Esophagus muscularis mucosa (tissue), 4 donors: ENCODE results near the gene FYB1. TPM values are rescaled to one million over a fixed set of nuclear protein-coding genes. Genes with fewer than 3 reads are reported as not detected.

ENCODE experiments used
- DNase-seq: peaks from one replicate; pipeline ENCODE4 v3.0.0-alpha.2; 2017; ENCODE audit errors: extremely low spot score
- H3K27ac ChIP-seq, 4 donors: fragments of 200-600 bp; sonication (generic); replicated peaks in 1 of 4; 1 replicate in 3 of 4; 2 replicates in 1 of 4; pipeline ENCODE4 v1.5.1; 2016 to 2019; ENCODE audit warnings: mild to moderate bottlenecking in 1 of 4
- H3K27me3 ChIP-seq, 4 donors: fragments of 200-600 bp; sonication (generic); one replicate each; pipeline versions ENCODE4 v1.5.1 to v1.6.0; 2016 to 2019
- H3K36me3 ChIP-seq, 4 donors: fragments of 200-600 bp; sonication (generic); one replicate each; pipeline ENCODE4 v1.5.1; 2016 to 2019
- H3K4me1 ChIP-seq, 4 donors: fragments of 200-600 bp; sonication (generic); one replicate each; pipeline ENCODE4 v1.5.1; 2016 to 2019
- H3K4me3 ChIP-seq, 4 donors: fragments of 200-600 bp; sonication (generic); 1 replicate in 2 of 4; 2 replicates in 2 of 4; pipeline ENCODE4 v1.5.1; 2016 to 2019; ENCODE audit warnings: mild to moderate bottlenecking in 4 of 4, moderate library complexity in 1 of 4
- H3K9me3 ChIP-seq, 4 donors: fragments of 200-600 bp; sonication (generic); 1 replicate in 3 of 4; 2 replicates in 1 of 4; pipeline ENCODE4 v1.5.1; 2016 to 2019
- CTCF ChIP-seq, 3 experiments: fragments of 200-600 bp in 2 of 3; fragments of 450-650 bp in 1 of 3; sonication (generic) in 2 of 3; IDR thresholded peaks; one replicate each; pipeline ENCODE4 v1.5.1; 2017 to 2019; ENCODE audit warnings: antibody characterized with exemption in 3 of 3, mild to moderate bottlenecking in 2 of 3, moderate library complexity in 1 of 3
- EP300 ChIP-seq: sonication (generic); formaldehyde crosslinking; IDR thresholded peaks from one replicate; pipeline ENCODE4 v1.6.1; 2017; ENCODE audit warnings: antibody characterized with exemption
- POLR2A ChIP-seq: fragments of 450-650 bp; IDR thresholded peaks from one replicate; pipeline ENCODE4 v1.6.1; 2017; ENCODE audit warnings: antibody characterized with exemption, moderate library complexity, mild to moderate bottlenecking, low read depth
- POLR2AphosphoS5 ChIP-seq, 2 donors: sonication (generic); formaldehyde crosslinking; IDR thresholded peaks; one replicate each; pipeline ENCODE4 v1.6.1; 2017; ENCODE audit warnings: antibody characterized with exemption in 2 of 2
- WGBS: methylation state at CpG from one replicate; pipeline ENCODE4 v1.1.5; 2018; 5-methylcytosine and 5-hydroxymethylcytosine counted together
- intact Hi-C: fragments of 100-400 bp; cut with DNase I; formaldehyde crosslinking; loops from one replicate; pipeline ENCODE4 v1.15.1; 2023
- total RNA-seq, 4 donors: library from RNA; depleted of rRNA; stranded (reverse); fragments of >200 nt; gene quantifications; one replicate each; pipeline versions ENCODE4 v1.1.0 to v1.2.1, GENCODE V29; 2016

FYB1 gene
- total RNA-seq, 4 donors from 2014 or later: 3.2 to 12.9 (median 3.9) TPM

GRCh38 chr5:39203275-39203922, 16.0 kb downstream of the FYB1 start:
- TF ChIP-seq CTCF (IDR thresholded peaks at IDR 0.05): no peak
- TF ChIP-seq POLR2A: no peak
- no peak for TF ChIP-seq EP300
- TF ChIP-seq POLR2AphosphoS5 (IDR thresholded peaks at IDR 0.05): no peak
- no peak overlapping the region for H3K4me3 ChIP-seq
- 81% methylated on average over 1 of the region's 1 CpG for WGBS
- H3K4me1 ChIP-seq: no peaks in the 10 kb centered on the region
- H3K27ac ChIP-seq: no peak overlapping the region
- no peaks in the 10 kb centered on the region for H3K9me3 ChIP-seq
- intact Hi-C loops: no loop called here
- no peak for DNase-seq
- no peaks in the 10 kb centered on the region for H3K36me3 ChIP-seq
- no peaks in the 10 kb centered on the region for H3K27me3 ChIP-seq

- H3K27me3 ChIP-seq: no peaks in the 10 kb centered on the region
- DNase-seq: peak; percentile 86
- H3K4me3 ChIP-seq: no peak overlapping the region
- intact Hi-C loops: no loop called here
- 81% methylated on average over 9 of the region's 11 CpGs for WGBS
- H3K27ac ChIP-seq: no peak overlapping the region
- no peaks in the 10 kb centered on the region for H3K4me1 ChIP-seq
- H3K36me3 ChIP-seq: no peaks in the 10 kb centered on the region
- no peaks in the 10 kb centered on the region for H3K9me3 ChIP-seq
- TF ChIP-seq POLR2A: no peak
- TF ChIP-seq EP300: no peak
- no peak for TF ChIP-seq CTCF (IDR thresholded peaks at IDR 0.05)
- no peak for TF ChIP-seq POLR2AphosphoS5 (IDR thresholded peaks at IDR 0.05)
Observed at GRCh38 chr5:39202597-39203274, 16.6 kb downstream of the FYB1 start.

- Histone ChIP-seq H3K4me3 (no peak overlapping the region), H3K36me3 (no peaks in the 10 kb centered on the region), H3K27me3 (no peaks in the 10 kb centered on the region), H3K27ac (no peak overlapping the region), H3K9me3 (no peaks in the 10 kb centered on the region), H3K4me1 (no peaks in the 10 kb centered on the region)
- intact Hi-C loops: no loop called here
- peak; percentile 45 for DNase-seq
- TF ChIP-seq CTCF (IDR thresholded peaks at IDR 0.05) (no peak), POLR2A (no peak), EP300 (no peak), POLR2AphosphoS5 (IDR thresholded peaks at IDR 0.05) (no peak)
- WGBS: 90% methylated on average over 11 of the region's 11 CpGs
Observed at GRCh38 chr5:39201781-39202596, 17.4 kb downstream of the FYB1 start.

- Histone ChIP-seq H3K9me3 (no peaks in the 10 kb centered on the region), H3K4me1 (no peaks in the 10 kb centered on the region), H3K27ac (no peak overlapping the region), H3K4me3 (no peak overlapping the region), H3K36me3 (no peaks in the 10 kb centered on the region), H3K27me3 (no peaks in the 10 kb centered on the region)
- WGBS: 70% methylated on average over 1 of the region's 1 CpG
- peak; percentile 53 for DNase-seq
- intact Hi-C loops: no loop called here
- no peak for TF ChIP-seq POLR2A
- no peak for TF ChIP-seq EP300
- no peak for TF ChIP-seq CTCF (IDR thresholded peaks at IDR 0.05)
Observed at GRCh38 chr5:39201160-39201780, 18.1 kb downstream of the FYB1 start.
